SK-N-SH treated with all-trans-retinoic acid at 6 μM for 48 hours (cell line): Measurements from ENCODE around the gene DDX41.

ENCODE experiments used
- ARNTL ChIP-seq: fragments of 450-650 bp; formaldehyde crosslinking; IDR thresholded peaks from 2 replicates; pipeline ENCODE4 v1.5.0; 2020; ENCODE audit warnings: low read depth, mild to moderate bottlenecking, moderate library complexity, borderline replicate concordance
- CREB5 ChIP-seq: fragments of 250-450 bp; sonication (Bioruptor Pico); IDR thresholded peaks from 2 replicates; pipeline ENCODE4 v1.5.1; 2020; ENCODE audit warnings: low read depth, mild to moderate bottlenecking, moderate library complexity
- ESRRG ChIP-seq: fragments of 250-450 bp; sonication (Bioruptor Pico); IDR thresholded peaks from 2 replicates; pipeline ENCODE4 v1.6.1; 2021; ENCODE audit warnings: mild to moderate bottlenecking
- GLIS3 ChIP-seq: fragments of 250-450 bp; sonication (Bioruptor Pico); IDR thresholded peaks from 2 replicates; pipeline ENCODE4 v1.5.0; 2020; ENCODE audit warnings: mild to moderate bottlenecking, moderate library complexity
- ISL1 ChIP-seq: fragments of 250-450 bp; sonication (Bioruptor Pico); IDR thresholded peaks from 2 replicates; pipeline ENCODE4 v2.1.2; 2022; ENCODE audit warnings: mild to moderate bottlenecking, moderate library complexity
- PATZ1 ChIP-seq: fragments of 250-450 bp; sonication (Bioruptor Pico); IDR thresholded peaks from 2 replicates; pipeline ENCODE4 v1.8.0; 2020; ENCODE audit warnings: mild to moderate bottlenecking, moderate library complexity, borderline replicate concordance
- SNAI2 ChIP-seq: fragments of 250-450 bp; sonication (Bioruptor Pico); IDR thresholded peaks from 2 replicates; pipeline ENCODE4 v1.5.0; 2020; ENCODE audit warnings: mild to moderate bottlenecking, moderate library complexity
- TCF4 ChIP-seq: fragments of 250-450 bp; sonication (Bioruptor Pico); IDR thresholded peaks from 2 replicates; pipeline ENCODE4 v1.8.0; 2021; ENCODE audit warnings: mild to moderate bottlenecking, moderate library complexity, borderline replicate concordance
- ZC3H10 ChIP-seq: fragments of 250-450 bp; sonication (Bioruptor Pico); IDR thresholded peaks from 2 replicates; pipeline ENCODE4 v1.5.1; 2021; ENCODE audit warnings: mild to moderate bottlenecking, moderate library complexity
- ZFP30 ChIP-seq: fragments of 450-650 bp; formaldehyde crosslinking; IDR thresholded peaks from 2 replicates; pipeline ENCODE4 v1.5.0; 2022; ENCODE audit warnings: mild to moderate bottlenecking, moderate library complexity
- ZNF565 ChIP-seq: fragments of 450-650 bp; formaldehyde crosslinking; conservative IDR thresholded peaks from 2 replicates; pipeline ENCODE4 v1.5.0; 2020; ENCODE audit warnings: low read depth, mild to moderate bottlenecking, moderate library complexity
- ZNF70 ChIP-seq: fragments of 450-650 bp; formaldehyde crosslinking; IDR thresholded peaks from 2 replicates; pipeline ENCODE4 v1.5.0; 2020; ENCODE audit warnings: mild to moderate bottlenecking, moderate library complexity

- TF ChIP-seq CREB5 (no peak), SNAI2 (no peak), ZNF565 (CRISPR knock-in tag) (no peak), GLIS3 (CRISPR knock-in tag) (no peak), PATZ1 (no peak), ZFP30 (no peak), ISL1 (CRISPR knock-in tag) (no peak), TCF4 (CRISPR knock-in tag) (no peak), ZNF70 (CRISPR knock-in tag) (no peak), ARNTL (CRISPR knock-in tag) (no peak), ESRRG (no peak), ZC3H10 (no peak)
These were observed 23.9 kb downstream of the DDX41 start for GRCh38 chr5:177492841-177493240.
